Endothelial cell of umbilical vein (primary cell): ENCODE results near the gene MSL3B.

Source experiments
- BruUV-seq: library from RNA; stranded (reverse); fragments of 400-500 nt; replicated peaks from 2 replicates; lab custom pipeline; 2021; lab: Mats Ljungman, UMichigan
- CTCF ChIA-PET: fragments of 300-600, 350-600 bp; sonication (Branson Sonifier 250); formaldehyde crosslinking; loops from one replicate; lab custom pipeline; 2021; ENCODE audit warnings: antibody characterized with exemption, inconsistent platforms; lab: Charles Lee
- POLR2A ChIA-PET: fragments of 300-600, 350-600 bp; sonication (Branson Sonifier 250); formaldehyde crosslinking; loops from one replicate; lab custom pipeline; 2021; ENCODE audit warnings: antibody characterized with exemption, inconsistent platforms; lab: Charles Lee
- DNase-seq: peaks from one replicate; pipeline ENCODE4 v3.0.0-alpha.2; 2011; ENCODE audit warnings: low read depth, low spot score
- FAIRE-seq: peaks from 2 replicates; lab custom pipeline; 2011; peaks lifted over from hg19 to GRCh38; lab: Jason Lieb, UNC
- H2AFZ ChIP-seq: 2 replicates; pipeline ENCODE4 v1.6.0; 2012; ENCODE audit warnings: low read depth, low read length, control low read depth, inconsistent platforms
- H3K27ac ChIP-seq: 2 replicates; pipeline ENCODE4 v1.5.1; 2011; ENCODE audit warnings: low read depth, mild to moderate bottlenecking, control low read depth, low read length, moderate library complexity; ENCODE audit not compliant: insufficient read depth
- H3K27me3 ChIP-seq, 2 experiments: 2 replicates each; pipeline versions ENCODE4 v1.6.0 to v1.6.1; 2011; ENCODE audit warnings: low read length in 2 of 2, mixed read lengths in 1 of 2; ENCODE audit not compliant: control insufficient read depth in 2 of 2, insufficient read depth in 2 of 2
- H3K36me3 ChIP-seq, 2 experiments: 2 replicates in 1 of 2; 3 replicates in 1 of 2; pipeline ENCODE4 v1.5.1; 2011; ENCODE audit warnings: low read length in 2 of 2, mild to moderate bottlenecking in 1 of 2, moderate library complexity in 1 of 2; ENCODE audit not compliant: control insufficient read depth in 2 of 2, insufficient read depth in 2 of 2; ENCODE audit errors: extremely low read depth in 1 of 2
- H3K4me1 ChIP-seq: 3 replicates; pipeline ENCODE4 v1.5.1; 2011; ENCODE audit warnings: mild to moderate bottlenecking, low read length; ENCODE audit not compliant: control insufficient read depth, insufficient read depth; ENCODE audit errors: extremely low read depth
- H3K4me2 ChIP-seq: 2 replicates; pipeline ENCODE4 v1.6.1; 2011; ENCODE audit warnings: low read length, control low read depth, mixed read lengths; ENCODE audit not compliant: insufficient read depth
- H3K4me3 ChIP-seq, 3 experiments: fragments of 200-600 bp in 1 of 3; sonication (generic), shearing (Covaris generic) in 1 of 3; replicated peaks in 1 of 3; 2 replicates each; pipeline ENCODE4 v1.5.1; 2011 to 2016; ENCODE audit warnings: control low read depth in 3 of 3, low read length in 3 of 3, mild to moderate bottlenecking in 2 of 3, inconsistent platforms in 1 of 3, low read depth in 1 of 3, moderate library complexity in 1 of 3; ENCODE audit not compliant: insufficient read depth in 1 of 3
- H3K79me2 ChIP-seq: 2 replicates; pipeline ENCODE4 v1.6.0; 2012; ENCODE audit warnings: low read length, inconsistent platforms; ENCODE audit not compliant: control insufficient read depth, insufficient read depth
- H3K9ac ChIP-seq: replicated peaks from 2 replicates; pipeline ENCODE3; 2011; ENCODE audit warnings: low read length, control low read depth; ENCODE audit not compliant: insufficient read depth; ENCODE audit errors: extremely low read depth
- H3K9me1 ChIP-seq: replicated peaks from 3 replicates; pipeline ENCODE4 v1.6.0; 2011; ENCODE audit warnings: mild to moderate bottlenecking, low read length; ENCODE audit not compliant: control insufficient read depth, insufficient read depth; ENCODE audit errors: extremely low read depth
- H3K9me3 ChIP-seq: replicated peaks from 2 replicates; pipeline ENCODE4 v1.5.1; 2012; ENCODE audit warnings: low read length, inconsistent platforms; ENCODE audit not compliant: control insufficient read depth, insufficient read depth
- H4K20me1 ChIP-seq: replicated peaks from 2 replicates; pipeline ENCODE3; 2011; ENCODE audit warnings: mild to moderate bottlenecking, low read length; ENCODE audit not compliant: control insufficient read depth, insufficient read depth; ENCODE audit errors: extremely low read depth
- EZH2 ChIP-seq: IDR thresholded peaks from 2 replicates; pipeline ENCODE4 v1.6.1; 2012; ENCODE audit warnings: borderline replicate concordance, low read depth, mild to moderate bottlenecking, moderate library complexity, low read length, inconsistent platforms; ENCODE audit not compliant: severe bottlenecking
- FOS ChIP-seq: IDR thresholded peaks from 2 replicates; pipeline ENCODE4 v1.6.1; 2011; ENCODE audit warnings: mild to moderate bottlenecking, low read length, moderate library complexity, borderline replicate concordance; ENCODE audit not compliant: insufficient read depth
- GATA2 ChIP-seq: IDR thresholded peaks from 2 replicates; pipeline ENCODE4 v1.7.0; 2011; ENCODE audit warnings: low read depth, mild to moderate bottlenecking, moderate library complexity, mixed read lengths, low read length; ENCODE audit not compliant: insufficient read length, insufficient read depth
- JUN ChIP-seq: IDR thresholded peaks from 2 replicates; pipeline ENCODE4 v1.6.1; 2011; ENCODE audit warnings: borderline replicate concordance, low read depth; ENCODE audit not compliant: insufficient read length, insufficient read depth
- MYC ChIP-seq: IDR thresholded peaks from one replicate; pipeline ENCODE4 v1.6.1; 2011; ENCODE audit warnings: mild to moderate bottlenecking, low read depth, low read length
- POLR2A ChIP-seq: IDR thresholded peaks from 2 replicates; pipeline ENCODE4 v1.6.1; 2012; ENCODE audit warnings: low read depth, mild to moderate bottlenecking, control low read depth, low read length
- POLR2AphosphoS5 ChIP-seq: IDR thresholded peaks from 2 replicates; pipeline ENCODE4 v1.6.1; 2012; ENCODE audit warnings: low read depth, mild to moderate bottlenecking, control low read depth, low read length, moderate library complexity; ENCODE audit not compliant: insufficient read depth
- dilution Hi-C: fragments of 300-500 bp; cut with MboI; formaldehyde crosslinking; loops from one replicate; pipeline ENCODE4 v1.15.0; 2019; ENCODE audit warnings: low sequenced_read_pairs; ENCODE audit not compliant: extremely low pct_ligation_motif_present
- intact Hi-C: fragments of 100-400 bp; cut with micrococcal nuclease; formaldehyde crosslinking; loops from one replicate; pipeline ENCODE4 v1.10.0; 2022
- TF ChIP-seq, protein P1 (sequence below): IDR thresholded peaks from 2 replicates; pipeline ENCODE4 v1.6.1; 2011; ENCODE audit not compliant: insufficient read depth, insufficient read length
- TF ChIP-seq, protein P2 (sequence below), 2 donors: IDR thresholded peaks; 1 replicate in 1 of 2; 2 replicates in 1 of 2; pipeline ENCODE4 v1.5.1; 2011; ENCODE audit warnings: low read length in 2 of 2, mild to moderate bottlenecking in 2 of 2, moderate library complexity in 2 of 2, control low read depth in 1 of 2, inconsistent platforms in 1 of 2, low read depth in 1 of 2; ENCODE audit not compliant: insufficient read depth in 1 of 2; ENCODE audit errors: extremely low read depth in 1 of 2

The MSL3B gene

DNA sequence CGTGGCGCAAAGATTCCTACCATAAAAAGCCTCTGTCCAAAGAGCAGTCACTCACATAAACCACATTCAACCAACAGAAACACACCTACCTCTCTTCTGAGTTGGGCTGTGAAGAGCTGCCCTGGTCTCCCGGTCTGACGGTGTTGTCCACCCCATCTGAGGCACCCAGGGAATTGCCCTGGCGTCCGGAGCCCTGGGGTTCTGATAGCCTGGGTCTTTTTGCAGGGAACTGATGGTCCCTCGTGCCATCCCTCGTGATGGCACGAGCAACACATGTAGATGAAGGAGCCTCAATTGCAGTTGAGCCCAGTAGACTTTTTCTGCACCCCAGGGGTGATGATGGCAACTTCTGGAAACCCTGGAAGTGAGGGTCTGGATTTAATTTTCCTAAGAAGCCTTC, 27.7 kb downstream of the MSL3B start:
- Histone ChIP-seq H3K4me3 (no peak overlapping the region), H3K79me2 (peaks cover 89% of the 10 kb centered on the region), H3K9me1 (no peaks in the 10 kb centered on the region), H3K4me2 (no peak overlapping the region), H3K9me3 (no peaks in the 10 kb centered on the region), H2AFZ (no peak overlapping the region), H4K20me1 (no peaks in the 10 kb centered on the region), H3K27ac (no peak overlapping the region), H3K9ac (no peak overlapping the region), H3K27me3 (no peaks in the 10 kb centered on the region), H3K36me3 (peaks cover 8 to 55% of the 10 kb centered on the region in 2 experiments), H3K4me1 (no peaks in the 10 kb centered on the region)
- TF ChIP-seq, protein P1, sequence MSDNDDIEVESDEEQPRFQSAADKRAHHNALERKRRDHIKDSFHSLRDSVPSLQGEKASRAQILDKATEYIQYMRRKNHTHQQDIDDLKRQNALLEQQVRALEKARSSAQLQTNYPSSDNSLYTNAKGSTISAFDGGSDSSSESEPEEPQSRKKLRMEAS: no peak
- TF ChIP-seq POLR2A (no peak), EZH2 (no peak), MYC (no peak), POLR2AphosphoS5 (no peak)
- TF ChIP-seq, protein P2, sequence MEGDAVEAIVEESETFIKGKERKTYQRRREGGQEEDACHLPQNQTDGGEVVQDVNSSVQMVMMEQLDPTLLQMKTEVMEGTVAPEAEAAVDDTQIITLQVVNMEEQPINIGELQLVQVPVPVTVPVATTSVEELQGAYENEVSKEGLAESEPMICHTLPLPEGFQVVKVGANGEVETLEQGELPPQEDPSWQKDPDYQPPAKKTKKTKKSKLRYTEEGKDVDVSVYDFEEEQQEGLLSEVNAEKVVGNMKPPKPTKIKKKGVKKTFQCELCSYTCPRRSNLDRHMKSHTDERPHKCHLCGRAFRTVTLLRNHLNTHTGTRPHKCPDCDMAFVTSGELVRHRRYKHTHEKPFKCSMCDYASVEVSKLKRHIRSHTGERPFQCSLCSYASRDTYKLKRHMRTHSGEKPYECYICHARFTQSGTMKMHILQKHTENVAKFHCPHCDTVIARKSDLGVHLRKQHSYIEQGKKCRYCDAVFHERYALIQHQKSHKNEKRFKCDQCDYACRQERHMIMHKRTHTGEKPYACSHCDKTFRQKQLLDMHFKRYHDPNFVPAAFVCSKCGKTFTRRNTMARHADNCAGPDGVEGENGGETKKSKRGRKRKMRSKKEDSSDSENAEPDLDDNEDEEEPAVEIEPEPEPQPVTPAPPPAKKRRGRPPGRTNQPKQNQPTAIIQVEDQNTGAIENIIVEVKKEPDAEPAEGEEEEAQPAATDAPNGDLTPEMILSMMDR (IDR thresholded peaks at IDR 0.05; ENCODE audit: extremely low read depth in 1 of 2, insufficient read depth in 1 of 2, low read depth in 1 of 2, low read length in 2 of 2): no peak
- intact Hi-C loops: no loop called here
- POLR2A ChIA-PET: no interaction called here
- FAIRE-seq (no peak), DNase-seq (no peak)
- BruUV-seq: no TSS peak
- dilution Hi-C loops: no loop called here
- CTCF ChIA-PET: no interaction called here

DNA sequence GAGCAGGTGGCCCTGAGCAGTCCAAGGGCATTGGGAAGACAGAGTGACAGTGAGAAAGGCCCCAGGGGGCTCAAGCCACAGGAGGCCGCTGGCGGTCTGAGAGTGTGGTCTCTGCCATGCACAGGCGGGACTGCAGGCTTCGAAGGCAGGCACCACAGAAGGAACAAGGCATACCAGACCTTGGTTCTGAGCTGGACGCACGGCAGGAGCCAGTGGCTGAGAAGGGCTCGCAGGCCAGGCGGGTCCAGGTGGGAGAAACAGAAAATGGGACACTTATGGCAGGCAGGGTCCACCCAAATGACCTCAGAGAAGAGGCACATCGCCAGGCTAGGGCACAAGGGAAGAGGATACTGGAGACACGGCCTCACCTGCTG, 28.8 kb downstream of the MSL3B start:
- no peaks in the 10 kb centered on the region for H4K20me1 ChIP-seq
- intact Hi-C loops: loop anchor here (10.0 kb wide), 1 partner anchor 555 kb away; no protein-coding TSS in a partner anchor

More for the DNA sequence above, 28.8 kb downstream of the MSL3B start:
- FAIRE-seq (no peak), DNase-seq (no peak)
- H3K79me2 ChIP-seq: peaks cover 88% of the 10 kb centered on the region
- no peak overlapping the region for H3K4me2 ChIP-seq
- no peaks in the 10 kb centered on the region for H3K9me1 ChIP-seq
- CTCF ChIA-PET: no interaction called here
- H3K4me1 ChIP-seq: no peaks in the 10 kb centered on the region
- BruUV-seq: no TSS peak
- peaks cover 6 to 57% of the 10 kb centered on the region in 2 experiments for H3K36me3 ChIP-seq
- TF ChIP-seq EZH2 (no peak), MYC (no peak), GATA2 (no peak), JUN (no peak), POLR2AphosphoS5 (no peak), POLR2A (no peak), FOS (no peak)
- TF ChIP-seq, protein P2 (IDR thresholded peaks at IDR 0.05; ENCODE audit: extremely low read depth in 1 of 2, insufficient read depth in 1 of 2, low read depth in 1 of 2, low read length in 2 of 2): no peak
- TF ChIP-seq, protein P1: no peak
- H3K27ac ChIP-seq: no peak overlapping the region
- H3K9me3 ChIP-seq: no peaks in the 10 kb centered on the region
- no peak overlapping the region for H3K9ac ChIP-seq
- H3K27me3 ChIP-seq: no peaks in the 10 kb centered on the region
- H2AFZ ChIP-seq: no peak overlapping the region
- H3K4me3 ChIP-seq: no peak overlapping the region
- dilution Hi-C loops: no loop called here
- POLR2A ChIA-PET: no interaction called here
